RWPE2 (cell line): ENCODE results near the gene ZFP1.

ENCODE experiments used
- ATAC-seq: fragments of 200-7000 bp; cut with Tn5 transposase; 3 replicates; pipeline ENCODE4 v1.9.1; 2021; ENCODE audit warnings: low read depth
- DNase-seq: peaks from one replicate; pipeline ENCODE4 v3.0.0-alpha.2; 2020; ENCODE audit warnings: low spot score
- H3K27ac ChIP-seq: fragments of 450-650 bp; 2 replicates; pipeline ENCODE4 v1.5.1; 2017; ENCODE audit warnings: mild to moderate bottlenecking; ENCODE audit not compliant: poor library complexity, severe bottlenecking
- H3K27me3 ChIP-seq: fragments of 250-450 bp; sonication (Bioruptor Pico); 2 replicates; pipeline ENCODE4 v1.5.1; 2021; ENCODE audit warnings: mild to moderate bottlenecking, moderate library complexity; ENCODE audit not compliant: insufficient read depth, poor library complexity, severe bottlenecking
- H3K36me3 ChIP-seq: fragments of 250-450 bp; sonication (Bioruptor Pico); 2 replicates; pipeline ENCODE4 v1.5.1; 2020; ENCODE audit warnings: low read depth, mild to moderate bottlenecking, moderate library complexity
- H3K4me1 ChIP-seq: fragments of 250-450 bp; sonication (Bioruptor Pico); 2 replicates; pipeline ENCODE4 v1.5.1; 2021; ENCODE audit warnings: mild to moderate bottlenecking, moderate library complexity; ENCODE audit not compliant: insufficient read depth, poor library complexity, severe bottlenecking
- H3K4me3 ChIP-seq: fragments of 250-450 bp; sonication (Bioruptor Pico); 2 replicates; pipeline ENCODE4 v1.5.1; 2021; ENCODE audit warnings: mild to moderate bottlenecking, moderate library complexity; ENCODE audit not compliant: severe bottlenecking
- H3K9me3 ChIP-seq: fragments of 250-450 bp; sonication (Bioruptor Pico); 2 replicates; pipeline ENCODE4 v1.5.1; 2021; ENCODE audit warnings: mild to moderate bottlenecking, moderate library complexity; ENCODE audit not compliant: severe bottlenecking
- TF ChIP-seq, protein P1 (sequence below): fragments of 450-650 bp; IDR thresholded peaks from one replicate; pipeline ENCODE4 v1.5.1; 2017; ENCODE audit warnings: mild to moderate bottlenecking, moderate library complexity; ENCODE audit not compliant: poor library complexity, severe bottlenecking

The ZFP1 gene

DNA sequence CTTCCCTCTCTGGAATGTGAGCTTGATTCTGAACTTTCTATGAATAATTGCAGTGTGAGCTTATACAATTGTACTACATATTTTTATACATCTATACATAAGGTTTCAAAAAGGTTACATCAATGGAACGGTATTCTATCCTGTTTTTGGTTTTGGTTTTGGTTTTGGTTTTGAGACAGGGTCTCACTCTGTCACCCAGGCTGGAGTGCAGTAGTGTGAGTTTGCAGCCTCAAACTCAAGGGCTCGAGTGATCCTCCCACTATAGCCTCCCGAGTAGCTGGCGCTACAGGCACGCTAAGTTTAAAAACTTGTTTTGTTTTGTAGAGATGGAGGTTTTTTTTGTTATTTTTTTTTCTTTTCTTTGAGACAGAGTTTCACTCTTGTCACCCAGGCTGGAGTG lies 71.5 kb downstream of the ZFP1 start:
- TF ChIP-seq, protein P1, sequence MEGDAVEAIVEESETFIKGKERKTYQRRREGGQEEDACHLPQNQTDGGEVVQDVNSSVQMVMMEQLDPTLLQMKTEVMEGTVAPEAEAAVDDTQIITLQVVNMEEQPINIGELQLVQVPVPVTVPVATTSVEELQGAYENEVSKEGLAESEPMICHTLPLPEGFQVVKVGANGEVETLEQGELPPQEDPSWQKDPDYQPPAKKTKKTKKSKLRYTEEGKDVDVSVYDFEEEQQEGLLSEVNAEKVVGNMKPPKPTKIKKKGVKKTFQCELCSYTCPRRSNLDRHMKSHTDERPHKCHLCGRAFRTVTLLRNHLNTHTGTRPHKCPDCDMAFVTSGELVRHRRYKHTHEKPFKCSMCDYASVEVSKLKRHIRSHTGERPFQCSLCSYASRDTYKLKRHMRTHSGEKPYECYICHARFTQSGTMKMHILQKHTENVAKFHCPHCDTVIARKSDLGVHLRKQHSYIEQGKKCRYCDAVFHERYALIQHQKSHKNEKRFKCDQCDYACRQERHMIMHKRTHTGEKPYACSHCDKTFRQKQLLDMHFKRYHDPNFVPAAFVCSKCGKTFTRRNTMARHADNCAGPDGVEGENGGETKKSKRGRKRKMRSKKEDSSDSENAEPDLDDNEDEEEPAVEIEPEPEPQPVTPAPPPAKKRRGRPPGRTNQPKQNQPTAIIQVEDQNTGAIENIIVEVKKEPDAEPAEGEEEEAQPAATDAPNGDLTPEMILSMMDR = no peak
- Histone ChIP-seq H3K27ac (no peak overlapping the region), H3K4me1 (no peaks in the 10 kb centered on the region), H3K9me3 (no peaks in the 10 kb centered on the region), H3K4me3 (no peak overlapping the region), H3K36me3 (no peaks in the 10 kb centered on the region), H3K27me3 (no peaks in the 10 kb centered on the region)
- ATAC-seq (no peak), DNase-seq (no peak)
